ENCODE measurements around the gene KLHL12. TPM values are rescaled to one million over a fixed set of nuclear protein-coding genes. Genes with fewer than 3 reads are reported as not detected.

KLHL12 gene
- total RNA-seq, 4 donors from 2014 or later: 14.1 to 23.0 (median 21.5) TPM

GRCh38 chr1:202858331-202858730 lies 68.7 kb downstream of the KLHL12 start:
- Histone ChIP-seq H3K27ac (peak overlapping the region in 2 of 4 donors; percentile 44 to 64), H3K27me3 (no peaks in the 10 kb centered on the region)
- ATAC-seq: peak; percentile 77

GRCh38 chr1:202857136-202857610 lies 69.9 kb downstream of the KLHL12 start:
- ATAC-seq: no peak
- no peak overlapping the region for H3K27ac ChIP-seq
- 50 to 72% methylated on average over 2 to 3 of the region's 4 CpGs for WGBS, 2 donors (ENCODE audit: low coverage in 1 of 2)
- H3K4me3 ChIP-seq: no peak overlapping the region
- H3K9me3 ChIP-seq: no peaks in the 10 kb centered on the region
- H3K4me1 ChIP-seq: peaks cover 0 to 23% (median 3%) of the 10 kb centered on the region in 3 donors
- TF ChIP-seq EP300 (IDR thresholded peaks at IDR 0.05) (no peak), POLR2A (IDR thresholded peaks at IDR 0.05) (no peak), CTCF (IDR thresholded peaks at IDR 0.05) (no peak), POLR2AphosphoS5 (IDR thresholded peaks at IDR 0.05) (no peak)
- no peaks in the 10 kb centered on the region for H3K27me3 ChIP-seq
- no peaks in the 10 kb centered on the region for H3K36me3 ChIP-seq

More at GRCh38 chr1:202858331-202858730, 68.7 kb downstream of the KLHL12 start:
- H3K9me3 ChIP-seq: no peaks in the 10 kb centered on the region
- H3K4me1 ChIP-seq: peaks cover 0 to 23% (median 3%) of the 10 kb centered on the region in 3 donors
- TF ChIP-seq EP300 (IDR thresholded peaks at IDR 0.05) (no peak), CTCF (IDR thresholded peaks at IDR 0.05) (no peak), POLR2AphosphoS5 (IDR thresholded peaks at IDR 0.05) (peak; percentile 36)
- WGBS, 2 donors (ENCODE audit: low coverage in 1 of 2): 54 to 60% methylated on average over 2 to 5 of the region's 6 CpGs
- H3K36me3 ChIP-seq: no peaks in the 10 kb centered on the region
- H3K4me3 ChIP-seq: no peak overlapping the region

GRCh38 chr1:202856014-202856413 lies 71.0 kb downstream of the KLHL12 start:
- H3K27me3 ChIP-seq: no peaks in the 10 kb centered on the region
- no peak for ATAC-seq
- no peak overlapping the region for H3K27ac ChIP-seq
- no peaks in the 10 kb centered on the region for H3K9me3 ChIP-seq
- no peak for TF ChIP-seq POLR2AphosphoS5 (IDR thresholded peaks at IDR 0.05)
- no peak for TF ChIP-seq POLR2A (IDR thresholded peaks at IDR 0.05)
- 92 to 100% methylated on average over 1 to 2 of the region's 2 CpGs for WGBS, 2 donors (ENCODE audit: low coverage in 1 of 2)
- H3K4me3 ChIP-seq: no peak overlapping the region
- H3K36me3 ChIP-seq: no peaks in the 10 kb centered on the region
- peaks cover 0 to 15% (median 0%) of the 10 kb centered on the region in 3 donors for H3K4me1 ChIP-seq

- Histone ChIP-seq H3K27ac (no peak overlapping the region), H3K9me3 (no peaks in the 10 kb centered on the region), H3K36me3 (no peaks in the 10 kb centered on the region), H3K4me1 (peaks cover 0 to 7% (median 0%) of the 10 kb centered on the region in 3 donors), H3K27me3 (no peaks in the 10 kb centered on the region), H3K4me3 (no peak overlapping the region)
- WGBS, 2 donors (ENCODE audit: low coverage in 1 of 2): 86 to 91% methylated on average over 6 to 7 of the region's 8 CpGs
- TF ChIP-seq POLR2AphosphoS5 (IDR thresholded peaks at IDR 0.05) (no peak), CTCF (IDR thresholded peaks at IDR 0.05) (no peak), EP300 (IDR thresholded peaks at IDR 0.05) (no peak), POLR2A (IDR thresholded peaks at IDR 0.05) (no peak)
- ATAC-seq: no peak
These were observed 72.2 kb downstream of the KLHL12 start for GRCh38 chr1:202854787-202855186.

- H3K4me1 ChIP-seq: no peaks in the 10 kb centered on the region
- WGBS, 2 donors (ENCODE audit: low coverage in 1 of 2): 82% methylated on average over 4 of the region's 15 CpGs; no CpG with 5 or more reads in 1 of the 2 donors
- no peak for ATAC-seq
- H3K4me3 ChIP-seq: no peak overlapping the region
- no peaks in the 10 kb centered on the region for H3K27me3 ChIP-seq
- H3K27ac ChIP-seq: no peak overlapping the region
- no peaks in the 10 kb centered on the region for H3K9me3 ChIP-seq
- TF ChIP-seq CTCF (IDR thresholded peaks at IDR 0.05) (peak in 1 of 4 experiments; percentile 17), EP300 (IDR thresholded peaks at IDR 0.05) (no peak), POLR2AphosphoS5 (IDR thresholded peaks at IDR 0.05) (no peak), POLR2A (IDR thresholded peaks at IDR 0.05) (no peak)
- H3K36me3 ChIP-seq: no peaks in the 10 kb centered on the region
These were observed 74.7 kb downstream of the KLHL12 start for GRCh38 chr1:202852163-202852904.

All from gastroesophageal sphincter (tissue), 4 donors.